Heart right ventricle (tissue), 16 donors: ENCODE results near the gene TIRAP. TPM values are rescaled to one million over a fixed set of nuclear protein-coding genes. Genes with fewer than 3 reads are reported as not detected.
A peak's percentile ranks its signal among the peaks of the same experiment; 100 is the strongest.

ENCODE experiments used
- ATAC-seq, 8 donors: fragments of 200-7000 bp; cut with Tn5 transposase; one replicate each; pipeline ENCODE4 v1.9.1; 2020; ENCODE audit warnings: mild to moderate bottlenecking in 8 of 8, moderate library complexity in 8 of 8, moderate number of reproducible peaks in 1 of 8
- DNase-seq, 2 donors: peaks; one replicate each; pipeline ENCODE4 v3.0.0-alpha.2; 2020
- H3K27ac ChIP-seq, 10 donors: fragments of 200-600 bp; sonication (generic) in 2 of 10; one replicate each; pipeline versions ENCODE4 v1.5.0 to v1.8.0; 2020 to 2022; ENCODE audit warnings: mild to moderate bottlenecking in 3 of 10
- H3K27me3 ChIP-seq, 7 donors: fragments of 200-600 bp; one replicate each; pipeline ENCODE4 v1.8.0; 2021 to 2022; ENCODE audit warnings: mild to moderate bottlenecking in 2 of 7
- H3K36me3 ChIP-seq, 9 donors: fragments of 200-600 bp; sonication (generic) in 1 of 9; one replicate each; pipeline versions ENCODE4 v1.5.0 to v1.8.0; 2020 to 2022; ENCODE audit warnings: mild to moderate bottlenecking in 2 of 9
- H3K4me1 ChIP-seq, 9 donors: fragments of 200-600 bp; sonication (generic) in 1 of 9; one replicate each; pipeline versions ENCODE4 v1.5.0 to v1.8.0; 2020 to 2022; ENCODE audit warnings: mild to moderate bottlenecking in 4 of 9
- H3K4me3 ChIP-seq, 10 donors: fragments of 200-600 bp; sonication (generic) in 2 of 10; one replicate each; pipeline versions ENCODE4 v1.5.0 to v1.8.0; 2020 to 2022; ENCODE audit warnings: mild to moderate bottlenecking in 7 of 10, moderate library complexity in 2 of 10
- H3K9me3 ChIP-seq, 11 donors: fragments of 200-600 bp in 10 of 11; sonication (generic) in 2 of 11; one replicate each; pipeline versions ENCODE4 v1.5.0 to v1.8.0; 2013 to 2022; ENCODE audit warnings: mild to moderate bottlenecking in 2 of 11, control low read depth in 1 of 11, moderate library complexity in 1 of 11
- WGBS, 2 donors: extraction: QIAGEN DNeasy Blood & Tissue Kit; methylation state at CpG; one replicate each; pipeline ENCODE4 v1.1.7; 2013; ENCODE audit warnings: inconsistent platforms in 1 of 2; 5-methylcytosine and 5-hydroxymethylcytosine counted together
- intact Hi-C, 10 donors: fragments of 100-400 bp; cut with DNase I; formaldehyde crosslinking; loops; one replicate each; pipeline versions ENCODE4 v1.11.1 to v1.14.2; 2022
- polyA plus RNA-seq, 2 donors: library from polyadenylated mRNA; stranded (reverse); fragments of 200-250 nt; gene quantifications; one replicate each; pipeline ENCODE4 v1.2.3, GENCODE V29; 2013
- total RNA-seq, 10 donors: library from RNA; stranded (reverse); fragmentation: NEBNext Ultra II Directional in 3 of 10; extraction: Animal tissue kit (Norgen Biotek cat#: 25700) in 3 of 10; gene quantifications; one replicate each; pipeline versions ENCODE4 v1.2.1 to v1.2.4, GENCODE V29; 2021 to 2023
- TF ChIP-seq, protein P1 (sequence below), 9 donors: fragments of 200-600 bp; sonication (generic) in 2 of 9; IDR thresholded peaks; one replicate each; pipeline versions ENCODE4 v1.5.0 to v1.8.0; 2021 to 2022; ENCODE audit warnings: antibody characterized with exemption in 9 of 9, mild to moderate bottlenecking in 5 of 9, moderate library complexity in 1 of 9
- donor health status: Arrhythmogenic right ventricular cardiomyopathy.
- donor health status: ischemic (EF 13 %, LVEDD 7.1; RV severe dilation, severe dysfunction).
- donor health status: healthy with polysubstance abuse.
- donor health status: DM: no; HTN: yes; CAD: no.
- donor health status: DM: no; HTN: no; CAD: no.
- donor health status: ischemic (EF 25% LVEDD 6.9; RV normal size, moderate dysfunction).
- donor health status: ischemic (EF 25% LVEDD 5.7; RV mildly dilated, moderate dysfunction).
- donor health status: healthy.
- donor health status: DM: yes; HTN: yes; CAD: no.
- donor health status: Ischemic cardiomyopathy.
- donor health status: ischemic (EF 35%, LVEDD 5.7; RV mildly dilated, moderate dysfunction).
- donor health status: nonischemic (EF 11% LVEDD 7.7; RV severe dilation, severe dysfunction).
- donor health status: DM: yes; HTN: yes; CAD: no.
- donor health status: PGD.
- donor health status: ischemic (EF 29% LVEDD 5.4; RV normal size, mild dysfunction).
- donor health status: nonischemic (EF 23%, LVEDD 6.1; RV moderate dilation, normal function).

Gene TIRAP
- total and polyA plus RNA-seq, 12 donors = 3.1 to 10.1 (median 7.8) TPM

DNA sequence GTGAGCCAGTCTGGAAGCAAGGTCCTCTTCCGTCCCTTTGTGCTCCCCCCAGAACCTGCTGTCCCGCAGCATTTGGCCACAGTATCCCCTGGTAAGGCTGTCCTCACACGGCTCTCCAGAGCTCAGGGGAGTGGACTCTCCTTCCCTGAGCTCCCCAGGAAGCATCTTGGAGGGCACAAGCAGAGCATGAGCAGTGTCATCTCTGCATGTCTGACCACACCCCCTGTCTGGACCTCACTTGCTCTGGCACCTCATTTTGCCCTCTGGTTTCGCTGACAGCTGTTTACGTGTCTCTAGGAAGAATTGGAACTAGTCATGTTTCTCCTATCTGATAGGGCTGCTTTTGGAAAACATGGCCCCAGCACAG is 36.5 kb downstream of the TIRAP start:
- peak in 2 of 8 donors; percentile 1 to 34 for ATAC-seq
- DNase-seq = no peak
- TF ChIP-seq, protein P1, sequence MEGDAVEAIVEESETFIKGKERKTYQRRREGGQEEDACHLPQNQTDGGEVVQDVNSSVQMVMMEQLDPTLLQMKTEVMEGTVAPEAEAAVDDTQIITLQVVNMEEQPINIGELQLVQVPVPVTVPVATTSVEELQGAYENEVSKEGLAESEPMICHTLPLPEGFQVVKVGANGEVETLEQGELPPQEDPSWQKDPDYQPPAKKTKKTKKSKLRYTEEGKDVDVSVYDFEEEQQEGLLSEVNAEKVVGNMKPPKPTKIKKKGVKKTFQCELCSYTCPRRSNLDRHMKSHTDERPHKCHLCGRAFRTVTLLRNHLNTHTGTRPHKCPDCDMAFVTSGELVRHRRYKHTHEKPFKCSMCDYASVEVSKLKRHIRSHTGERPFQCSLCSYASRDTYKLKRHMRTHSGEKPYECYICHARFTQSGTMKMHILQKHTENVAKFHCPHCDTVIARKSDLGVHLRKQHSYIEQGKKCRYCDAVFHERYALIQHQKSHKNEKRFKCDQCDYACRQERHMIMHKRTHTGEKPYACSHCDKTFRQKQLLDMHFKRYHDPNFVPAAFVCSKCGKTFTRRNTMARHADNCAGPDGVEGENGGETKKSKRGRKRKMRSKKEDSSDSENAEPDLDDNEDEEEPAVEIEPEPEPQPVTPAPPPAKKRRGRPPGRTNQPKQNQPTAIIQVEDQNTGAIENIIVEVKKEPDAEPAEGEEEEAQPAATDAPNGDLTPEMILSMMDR (IDR thresholded peaks at IDR 0.05) = no peak
- Histone ChIP-seq H3K9me3 (no peaks in the 10 kb centered on the region), H3K36me3 (peaks cover 0 to 16% (median 0%) of the 10 kb centered on the region in 9 donors), H3K27ac (peak overlapping the region; percentile 63 to 88 (median 78)), H3K4me1 (peaks cover 15 to 42% (median 33%) of the 10 kb centered on the region in 9 donors), H3K4me3 (no peak overlapping the region), H3K27me3 (no peaks in the 10 kb centered on the region)
- WGBS, 2 donors = 78 to 82% methylated on average over 5 of the region's 5 CpGs
- intact Hi-C loops = loop anchor here in 7 of 10 donors (2.0 to 10.0 kb wide), 7 partner anchors 33 to 665 kb away; partner anchors contain the start of gene ST3GAL4 (in 2 of the 7)

DNA sequence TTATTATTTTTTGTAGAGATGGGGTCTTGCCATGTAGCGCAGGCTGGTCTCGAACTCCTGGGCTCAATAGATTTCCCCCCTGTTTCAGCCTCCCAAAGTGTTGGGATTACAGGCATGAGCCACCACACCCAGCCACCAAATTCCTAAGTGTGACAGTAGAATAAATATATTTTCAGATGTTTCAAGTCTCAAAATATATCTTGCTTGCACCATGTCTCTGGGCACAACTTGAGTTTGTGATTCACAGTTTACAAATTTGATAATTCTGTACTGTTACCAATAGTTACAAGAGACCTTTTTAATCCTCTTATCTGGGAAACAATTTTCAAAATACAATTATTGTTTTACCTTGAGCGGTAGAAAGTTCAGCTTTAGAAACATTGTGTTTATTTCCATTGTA is 40.1 kb downstream of the TIRAP start:
- no peak overlapping the region for H3K4me3 ChIP-seq
- peaks cover 0 to 9% (median 0%) of the 10 kb centered on the region in 9 donors for H3K36me3 ChIP-seq
- no peaks in the 10 kb centered on the region for H3K27me3 ChIP-seq
- DNase-seq (no peak), ATAC-seq (no peak)
- intact Hi-C loops = loop anchor here in 1 of 10 donors (2.0 kb wide), 1 partner anchor 24 kb away; no protein-coding TSS in a partner anchor
- 95 to 98% methylated on average over 3 of the region's 3 CpGs for WGBS, 2 donors
- peaks cover 10 to 24% (median 22%) of the 10 kb centered on the region in 9 donors for H3K4me1 ChIP-seq
- no peaks in the 10 kb centered on the region for H3K9me3 ChIP-seq
- TF ChIP-seq, protein P1 (IDR thresholded peaks at IDR 0.05) = no peak
- no peak overlapping the region for H3K27ac ChIP-seq

DNA sequence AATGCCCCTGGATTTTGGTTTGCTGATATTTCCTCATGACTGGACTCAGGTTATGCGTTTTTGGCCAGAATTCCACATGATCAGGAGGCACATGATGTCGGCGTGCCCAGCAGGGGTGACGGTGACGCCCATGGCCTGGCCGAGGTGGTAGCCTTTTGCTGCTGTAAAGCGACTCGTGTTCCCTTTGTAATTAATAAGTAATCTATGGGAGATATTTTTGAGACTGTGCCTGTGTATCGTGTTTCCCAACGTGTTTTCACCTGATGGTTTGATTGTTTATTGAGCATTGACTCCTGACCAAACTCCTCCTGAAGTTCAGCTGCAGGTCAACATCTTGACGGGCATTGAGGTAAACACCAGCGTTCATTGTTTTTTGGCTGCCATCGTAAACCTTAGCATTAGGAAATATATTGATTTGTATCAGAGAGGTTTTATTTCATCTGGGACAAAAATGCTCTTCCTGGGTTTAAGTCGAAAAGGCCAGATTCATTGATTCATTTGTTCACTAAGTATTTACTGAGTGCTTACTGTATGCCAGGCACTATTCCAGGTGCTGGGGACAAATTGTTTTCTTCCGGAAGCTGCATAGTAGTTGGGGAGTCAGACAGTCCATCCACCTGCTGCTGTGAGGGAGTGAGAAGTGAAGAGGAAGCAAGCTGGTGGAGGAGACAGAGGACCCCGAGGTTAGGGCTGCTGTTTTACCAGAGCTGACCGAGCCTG is 44.5 kb downstream of the TIRAP start:
- TF ChIP-seq, protein P1 (IDR thresholded peaks at IDR 0.05) = no peak
- H3K27me3 ChIP-seq = no peaks in the 10 kb centered on the region
- ATAC-seq = no peak
- 92 to 93% methylated on average over 17 of the region's 17 CpGs for WGBS, 2 donors
- no peak overlapping the region for H3K27ac ChIP-seq
- intact Hi-C loops = no loop called here
- peaks cover 0 to 11% (median 9%) of the 10 kb centered on the region in 9 donors for H3K4me1 ChIP-seq
- H3K36me3 ChIP-seq = peaks cover 0 to 16% (median 0%) of the 10 kb centered on the region in 9 donors
- DNase-seq = no peak
- H3K4me3 ChIP-seq = no peak overlapping the region
- no peaks in the 10 kb centered on the region for H3K9me3 ChIP-seq

DNA sequence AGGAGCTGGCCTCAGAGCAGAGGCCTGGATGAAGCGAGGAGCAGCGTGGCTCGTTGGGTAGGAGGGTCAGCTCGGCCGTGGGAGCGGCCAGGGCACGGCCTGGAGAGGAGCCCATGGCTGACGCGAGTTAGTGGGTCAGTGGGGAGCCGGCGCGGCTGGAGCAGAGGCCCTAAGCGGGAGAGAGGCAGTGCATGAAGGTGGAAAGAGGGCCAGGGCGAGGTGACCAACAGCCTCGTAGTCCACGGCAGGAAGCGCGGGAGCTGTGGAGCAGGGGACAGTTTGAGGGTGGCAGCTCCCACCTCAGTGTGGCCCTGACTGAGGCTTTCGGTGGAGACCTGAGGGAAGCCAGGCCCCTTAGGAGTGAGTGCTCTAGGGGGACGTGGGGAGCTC is 45.1 kb downstream of the TIRAP start:
- TF ChIP-seq, protein P1 (IDR thresholded peaks at IDR 0.05) = no peak
- peaks cover 0 to 21% (median 0%) of the 10 kb centered on the region in 9 donors for H3K36me3 ChIP-seq
- H3K27me3 ChIP-seq = no peaks in the 10 kb centered on the region
- peaks cover 0 to 16% (median 12%) of the 10 kb centered on the region in 9 donors for H3K4me1 ChIP-seq
- DNase-seq (no peak), ATAC-seq (no peak)
- intact Hi-C loops = no loop called here
- 92 to 93% methylated on average over 20 of the region's 20 CpGs for WGBS, 2 donors
- no peak overlapping the region for H3K27ac ChIP-seq
- H3K4me3 ChIP-seq = no peak overlapping the region
- H3K9me3 ChIP-seq = no peaks in the 10 kb centered on the region
